ENCODE results near the gene LST1.

DNA sequence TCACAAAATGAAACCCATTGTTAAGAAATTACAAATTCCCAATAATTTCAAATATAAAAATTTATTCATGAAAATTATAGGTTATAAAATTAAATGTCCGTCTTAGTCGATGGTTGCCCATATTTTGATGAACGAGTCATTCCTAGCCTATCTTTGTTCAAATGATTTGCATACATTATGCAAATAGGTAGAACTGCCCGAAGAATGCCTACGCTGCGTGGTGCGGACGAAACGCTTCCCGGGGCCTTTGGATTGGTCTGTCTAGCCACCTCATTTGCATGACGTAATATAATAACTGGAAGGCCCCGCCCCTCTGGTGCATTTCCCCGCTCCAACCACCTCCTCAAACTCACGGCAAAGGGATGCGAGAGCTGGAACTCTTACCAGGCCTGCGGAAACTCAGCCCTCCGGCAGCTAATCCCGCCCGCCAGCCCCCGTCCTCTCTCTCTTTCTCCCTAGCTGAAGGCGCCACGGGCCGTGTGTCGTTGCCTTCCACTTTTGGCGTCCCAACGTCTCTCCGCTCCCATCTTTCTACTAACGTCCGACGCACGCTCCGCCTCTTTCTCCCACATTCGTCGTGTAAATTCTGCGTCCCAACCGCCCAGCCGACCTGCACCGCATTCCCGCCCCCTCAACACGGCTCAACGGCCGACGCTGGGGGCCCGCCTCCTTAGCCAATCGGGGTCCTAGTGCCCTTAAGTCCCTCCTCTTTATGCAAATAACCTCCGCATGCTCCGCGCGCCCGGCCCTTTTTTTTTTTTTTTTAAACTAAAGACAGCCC, 33.9 kb downstream of the LST1 start:
- TF ChIP-seq, protein P1, sequence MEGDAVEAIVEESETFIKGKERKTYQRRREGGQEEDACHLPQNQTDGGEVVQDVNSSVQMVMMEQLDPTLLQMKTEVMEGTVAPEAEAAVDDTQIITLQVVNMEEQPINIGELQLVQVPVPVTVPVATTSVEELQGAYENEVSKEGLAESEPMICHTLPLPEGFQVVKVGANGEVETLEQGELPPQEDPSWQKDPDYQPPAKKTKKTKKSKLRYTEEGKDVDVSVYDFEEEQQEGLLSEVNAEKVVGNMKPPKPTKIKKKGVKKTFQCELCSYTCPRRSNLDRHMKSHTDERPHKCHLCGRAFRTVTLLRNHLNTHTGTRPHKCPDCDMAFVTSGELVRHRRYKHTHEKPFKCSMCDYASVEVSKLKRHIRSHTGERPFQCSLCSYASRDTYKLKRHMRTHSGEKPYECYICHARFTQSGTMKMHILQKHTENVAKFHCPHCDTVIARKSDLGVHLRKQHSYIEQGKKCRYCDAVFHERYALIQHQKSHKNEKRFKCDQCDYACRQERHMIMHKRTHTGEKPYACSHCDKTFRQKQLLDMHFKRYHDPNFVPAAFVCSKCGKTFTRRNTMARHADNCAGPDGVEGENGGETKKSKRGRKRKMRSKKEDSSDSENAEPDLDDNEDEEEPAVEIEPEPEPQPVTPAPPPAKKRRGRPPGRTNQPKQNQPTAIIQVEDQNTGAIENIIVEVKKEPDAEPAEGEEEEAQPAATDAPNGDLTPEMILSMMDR (conservative IDR thresholded peaks at IDR 0.05; ENCODE audit: low read length) = no peak
- no peak for TF ChIP-seq EZH2phosphoT487 (IDR thresholded peaks at IDR 0.05; ENCODE audit: borderline replicate concordance, low read depth, low read length)

All from OCI-LY7 (cell line).